GM21526 (cell line): ENCODE data around the gene CEBPZ.

Experiments
- ATAC-seq: cut with Tn5 transposase; IDR thresholded peaks from one replicate; pipeline ENCODE4 v1.9.1; 2021; ENCODE audit warnings: moderate library complexity; ENCODE audit not compliant: unreplicated experiment, low FRiP score

The CEBPZ gene

DNA sequence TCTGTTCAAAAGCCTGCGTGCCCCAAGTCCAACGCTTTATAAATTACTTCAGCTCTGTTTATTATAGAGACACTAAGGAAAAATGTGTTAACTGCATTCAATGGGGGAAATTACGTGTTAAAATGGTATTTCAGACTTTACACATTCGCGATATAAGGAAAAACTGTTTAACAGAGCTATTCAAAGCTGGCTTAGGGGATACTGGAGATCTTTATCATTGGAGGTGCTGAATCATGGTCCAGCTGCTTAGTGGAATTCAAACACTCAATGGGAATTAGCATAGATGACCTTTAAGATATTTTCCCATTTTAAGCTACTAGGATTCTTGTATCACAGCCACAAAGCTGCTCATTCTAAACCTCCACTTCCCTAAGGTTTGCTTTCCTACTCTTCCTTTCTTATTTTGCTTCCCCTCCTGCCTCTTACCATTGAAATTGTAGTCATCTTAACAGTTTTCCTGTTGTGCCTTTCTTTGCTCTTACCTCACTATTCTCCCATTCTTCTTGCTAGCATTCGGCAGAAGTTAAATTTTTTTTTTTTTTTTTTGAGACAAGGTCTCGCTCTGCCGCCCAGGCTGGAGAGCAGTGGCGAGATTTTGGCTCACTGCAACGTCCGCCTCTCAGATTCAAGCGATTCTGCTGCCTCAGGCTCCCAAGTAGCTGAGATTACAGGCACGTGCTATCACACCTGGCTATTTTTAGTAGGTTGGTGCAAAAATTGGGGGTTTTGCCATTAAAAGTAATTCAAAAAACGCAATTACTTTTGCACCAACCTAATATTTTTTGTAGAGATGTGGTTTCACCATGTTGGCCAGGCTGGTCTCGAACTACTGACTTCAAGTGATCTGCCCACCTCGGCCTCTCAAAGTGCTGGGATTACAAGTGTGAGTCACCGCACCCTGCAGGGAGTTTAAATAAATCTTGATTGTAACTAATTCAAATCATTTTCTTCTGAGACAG, 49.4 kb downstream of the CEBPZ start:
- no peak for ATAC-seq

DNA sequence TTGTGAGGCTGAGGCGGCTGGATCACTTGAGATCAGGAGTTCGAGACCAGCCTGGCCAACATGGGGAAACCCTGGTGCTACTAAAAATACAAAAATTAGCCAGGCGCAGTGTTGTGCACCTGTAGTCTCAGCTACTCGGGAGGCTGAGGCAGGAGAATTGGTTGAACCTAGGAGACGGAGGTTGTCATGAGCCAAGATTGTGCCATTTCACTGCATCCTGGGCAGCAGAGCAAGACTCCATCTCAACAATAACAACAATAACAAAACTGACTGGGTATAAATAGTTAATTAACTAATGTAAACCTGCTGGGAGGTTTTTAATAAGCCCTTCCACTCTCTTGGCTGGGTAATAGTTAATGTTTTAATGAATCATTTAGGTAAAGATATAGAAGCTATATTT, 50.8 kb downstream of the CEBPZ start:
- no peak for ATAC-seq

DNA sequence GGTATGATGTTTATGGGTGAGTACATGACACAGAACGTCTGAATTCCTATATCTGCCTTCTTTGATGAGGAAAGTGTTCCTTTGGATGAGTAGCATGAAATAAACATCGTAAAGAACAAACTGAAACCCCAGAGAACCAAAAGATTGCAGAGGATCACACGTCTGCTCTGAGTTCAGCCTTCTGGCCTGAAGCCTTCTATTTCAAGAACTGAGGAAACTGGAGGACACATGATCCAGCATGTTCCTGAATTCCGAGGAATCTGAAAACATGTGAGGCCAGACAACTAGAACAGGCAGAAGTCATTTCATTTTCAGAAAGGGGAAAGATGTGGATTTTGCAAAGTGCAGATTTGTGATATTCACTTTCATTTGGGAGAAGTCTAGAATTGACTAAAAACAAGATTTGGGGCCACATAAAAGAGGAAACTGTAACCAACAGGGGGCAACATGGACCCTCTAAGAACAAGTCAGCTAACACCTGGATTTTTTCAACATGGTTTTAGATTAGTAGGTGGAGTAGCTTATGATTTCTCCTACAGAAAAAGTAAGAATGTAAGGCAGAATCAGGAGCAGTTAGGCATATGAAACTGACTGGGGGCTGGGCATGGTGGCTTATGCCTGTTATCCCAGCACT, 51.3 kb downstream of the CEBPZ start:
- ATAC-seq: no peak

DNA sequence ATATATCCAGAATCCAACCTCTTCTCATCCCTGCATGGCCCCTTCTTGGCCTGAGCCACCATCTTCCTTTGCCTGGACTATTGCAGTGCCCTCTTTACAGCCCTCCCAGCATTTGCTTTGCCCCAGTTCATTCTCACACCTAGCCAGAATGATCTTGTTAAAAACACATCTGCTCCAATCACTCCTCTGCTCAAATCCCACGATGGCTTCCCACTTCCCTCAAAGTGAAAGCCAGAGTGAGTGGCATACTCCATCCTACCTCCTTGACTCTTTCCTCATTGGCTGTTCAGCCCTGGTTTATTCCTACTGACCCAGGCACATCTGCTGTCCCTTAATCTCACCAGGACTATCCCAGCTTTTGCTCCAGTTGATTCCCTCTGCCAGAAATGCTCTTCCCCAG, 57.7 kb downstream of the CEBPZ start:
- no peak for ATAC-seq

DNA sequence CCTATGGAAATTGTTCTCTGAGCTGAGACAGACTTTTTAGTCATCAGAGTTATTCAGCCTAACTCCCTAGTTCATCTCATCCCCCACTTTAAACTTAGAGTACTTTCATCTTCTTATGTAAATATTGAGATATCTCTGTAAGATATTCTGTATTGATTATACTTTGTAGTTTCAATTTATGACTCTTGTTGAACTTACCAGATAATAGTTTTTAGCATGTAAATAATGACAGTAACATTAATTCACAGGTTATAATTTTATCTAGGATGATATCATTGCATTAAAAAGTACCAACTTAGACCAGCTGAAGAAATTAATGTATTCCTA, 59.8 kb downstream of the CEBPZ start:
- no peak for ATAC-seq

DNA sequence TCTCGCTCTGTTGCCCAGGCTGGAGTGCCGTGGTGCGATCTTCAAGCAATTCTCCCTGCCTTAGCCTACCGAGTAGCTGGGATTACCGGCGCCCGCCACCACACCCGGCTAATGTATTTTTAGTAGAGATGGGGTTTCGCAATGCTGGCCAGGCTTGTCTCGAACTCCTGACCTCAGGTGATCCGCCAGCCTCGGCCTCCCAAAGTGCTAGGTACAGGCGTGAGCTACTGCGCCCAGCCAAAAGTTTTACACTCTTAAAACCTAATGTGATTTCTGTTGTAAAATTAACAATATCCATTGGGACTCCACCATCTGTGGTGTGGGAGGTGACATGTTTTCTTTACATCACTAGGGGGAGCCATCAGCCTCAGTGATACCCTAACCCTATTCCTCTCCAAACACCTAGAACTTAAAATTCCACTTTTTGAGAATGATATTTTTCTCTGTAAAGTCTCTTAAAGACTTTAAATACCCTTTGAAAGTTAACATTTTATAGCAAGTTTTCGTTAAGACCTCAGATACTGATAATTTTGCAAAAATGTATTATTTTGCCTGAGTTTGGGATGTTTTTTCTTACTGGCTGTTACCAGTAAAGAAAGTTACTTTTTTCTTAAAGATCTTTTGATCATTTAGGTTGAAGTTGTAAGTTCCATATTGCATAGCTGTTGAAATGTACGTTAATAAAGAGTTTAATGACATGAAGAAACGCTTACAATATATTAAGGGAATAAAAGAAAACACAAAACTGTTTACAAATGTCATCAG, 63.0 kb downstream of the CEBPZ start:
- ATAC-seq: no peak

DNA sequence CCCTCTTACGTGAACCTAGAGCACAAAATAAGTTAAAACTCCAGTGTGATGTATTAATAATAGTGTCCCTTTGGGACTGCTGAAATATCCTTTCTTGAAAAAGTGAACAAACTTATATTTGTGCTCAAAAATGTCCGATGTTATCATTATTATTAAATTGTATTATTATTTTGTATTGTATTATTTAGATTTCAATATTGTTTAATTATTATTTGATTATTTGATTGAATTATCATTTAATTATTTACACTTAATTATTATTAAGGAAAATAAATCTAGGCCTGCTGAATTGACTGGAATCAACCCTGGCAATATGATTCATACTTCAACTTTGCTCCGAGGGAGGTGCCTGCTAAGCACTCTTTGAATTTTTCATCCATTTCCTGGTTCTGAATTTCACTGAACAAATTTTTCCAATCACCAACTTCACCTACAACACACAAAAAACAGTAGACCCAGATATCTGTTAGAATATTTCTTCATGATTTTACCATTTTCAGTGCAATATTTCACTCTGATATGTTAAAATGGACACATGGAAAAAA, 63.7 kb downstream of the CEBPZ start:
- no peak for ATAC-seq

DNA sequence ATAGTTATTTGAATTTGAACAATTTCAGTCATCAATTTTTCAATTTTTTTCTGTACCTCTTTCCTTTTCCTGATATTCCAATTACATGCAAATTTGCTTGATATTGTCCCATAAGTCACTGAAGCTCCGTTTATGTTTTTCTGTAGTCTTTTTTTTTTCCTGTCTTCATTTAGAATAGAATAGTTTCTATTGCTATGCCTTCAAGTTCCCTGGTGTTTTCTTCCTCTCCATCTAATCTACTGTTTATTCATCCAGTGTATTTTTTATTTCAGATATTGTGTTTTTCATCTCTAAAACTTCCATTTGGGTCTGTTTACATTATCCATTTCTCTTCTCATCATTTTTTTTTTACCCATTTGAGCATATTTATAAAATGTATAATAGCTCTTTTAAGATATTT, 66.6 kb downstream of the CEBPZ start:
- ATAC-seq: no peak

DNA sequence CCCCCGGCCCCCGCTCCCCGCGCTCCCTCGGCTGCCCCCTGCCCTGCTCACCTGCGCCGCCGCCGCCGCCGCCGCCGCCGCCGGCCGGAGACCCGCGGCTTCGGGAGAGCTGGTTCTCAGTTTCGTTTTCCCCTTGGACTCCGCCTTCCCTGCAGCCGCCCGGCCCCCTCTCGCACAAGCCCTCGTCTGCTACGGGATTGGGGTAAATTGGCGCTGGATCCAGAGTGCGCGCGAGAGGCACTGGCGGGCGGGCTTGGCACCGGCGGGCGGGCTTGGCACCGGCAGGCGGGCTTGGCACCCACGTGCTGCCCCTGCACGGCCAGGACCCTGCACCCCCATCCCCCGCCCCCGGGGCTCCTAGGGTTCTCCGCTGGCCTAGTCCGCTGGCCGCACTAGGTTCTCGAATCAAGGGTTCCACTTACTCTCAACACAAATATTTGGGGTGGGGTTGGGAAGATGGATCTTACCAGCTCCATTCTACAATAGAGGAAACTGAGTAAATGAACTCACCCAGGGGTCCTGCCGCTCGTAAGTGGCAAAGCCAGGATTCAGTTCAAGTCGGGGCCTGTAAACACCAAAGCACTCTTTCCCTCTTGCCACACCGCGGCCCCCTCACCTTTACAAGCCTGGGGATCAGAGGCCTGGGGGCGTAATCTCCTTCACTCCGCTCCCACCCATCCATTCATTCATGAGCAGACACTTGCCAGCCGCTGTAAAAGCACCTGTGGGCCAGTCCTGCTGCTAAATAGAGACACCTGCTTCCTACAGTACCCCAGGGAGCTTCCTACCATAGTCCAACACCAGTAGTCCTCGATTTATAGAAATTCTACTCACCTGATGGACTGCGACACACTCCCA, 74.3 kb downstream of the CEBPZ start, which contains the start of gene EIF2AK2:
TSS of gene EIF2AK2 (minus strand) at position 124 of the 858 bp plus-strand sequence. CDS start 9,174 bp downstream, outside the sequence.
- ATAC-seq: peak; percentile 81

DNA sequence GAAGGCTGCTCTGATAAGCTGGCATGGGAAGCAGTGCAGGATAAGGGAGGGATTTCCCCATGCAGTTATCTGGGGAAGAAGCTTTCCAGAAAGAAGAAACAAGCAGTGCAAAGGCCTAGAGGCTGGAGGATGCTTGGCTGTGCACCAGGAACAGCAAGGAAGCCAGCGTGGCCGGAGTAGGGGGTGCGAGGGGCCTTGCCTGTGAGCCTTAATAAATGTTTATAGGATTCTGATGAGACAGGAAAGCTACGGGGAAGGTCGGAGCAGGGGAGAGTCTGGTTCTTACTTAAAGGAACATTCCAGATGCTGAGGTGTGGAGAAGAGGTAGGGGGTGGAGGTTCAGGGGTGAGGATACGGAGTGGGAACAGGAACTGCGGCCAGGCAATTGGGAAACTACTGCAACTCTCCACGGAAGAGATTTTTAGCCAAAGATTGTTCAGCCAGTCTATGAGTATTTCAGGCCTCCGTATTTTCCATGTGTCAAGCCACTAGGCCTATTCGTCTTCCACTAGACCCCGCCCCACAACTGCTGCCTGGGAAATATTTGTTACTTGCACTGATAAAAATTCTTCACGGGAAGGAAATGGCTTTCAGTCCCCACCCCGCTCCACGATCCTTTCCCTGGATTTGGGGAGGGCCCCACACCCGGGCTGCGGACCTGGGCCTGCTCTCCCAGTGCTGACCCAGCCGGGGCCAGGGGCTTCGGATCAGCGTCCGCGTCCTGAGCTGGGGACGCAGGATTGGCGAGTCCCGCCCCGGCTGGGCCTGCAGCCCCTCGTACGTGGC, 75.1 kb downstream of the CEBPZ start:
- ATAC-seq: peak; percentile 15

DNA sequence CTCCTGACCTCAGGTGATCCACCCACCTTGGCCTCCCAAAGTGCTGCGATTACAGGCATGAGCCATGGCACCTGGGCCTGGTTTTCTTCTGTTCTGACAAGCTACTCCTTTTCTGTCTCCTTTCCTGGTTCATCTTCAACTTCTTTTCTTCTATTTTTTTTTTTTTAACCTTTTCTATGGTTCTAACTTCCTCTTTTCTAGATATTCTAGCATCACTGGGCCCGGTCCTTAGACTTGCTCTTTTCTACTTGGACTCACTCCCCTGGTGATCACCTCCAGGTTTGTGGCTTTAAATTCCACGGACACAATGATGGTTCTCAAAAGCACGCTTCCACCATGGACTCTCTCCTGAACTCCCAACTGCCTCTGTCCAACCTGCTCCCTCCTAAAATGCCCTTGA, 76.6 kb downstream of the CEBPZ start:
- no peak for ATAC-seq

DNA sequence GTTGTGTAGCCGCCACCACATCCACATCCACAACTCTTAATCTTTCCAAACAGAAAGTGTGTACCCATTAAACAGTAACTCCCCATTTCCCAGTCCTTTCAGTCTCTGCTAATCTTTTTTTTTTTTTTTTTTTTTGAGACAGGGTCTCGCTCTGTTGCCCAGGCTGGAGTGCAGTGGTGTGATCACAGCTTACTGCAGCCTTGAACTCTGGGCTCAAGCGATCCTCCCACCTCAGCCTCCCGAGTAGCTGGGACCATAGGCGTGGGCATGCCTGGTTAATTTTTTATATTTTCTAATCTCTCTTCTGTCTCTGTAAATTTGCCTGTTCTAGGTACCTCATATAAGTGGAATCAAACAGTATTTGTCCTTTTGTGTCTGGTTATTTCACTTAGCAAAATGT, 78.2 kb downstream of the CEBPZ start:
- no peak for ATAC-seq
